Cerebellar cortex (tissue), 1 donor: ENCODE results near the gene AGAP6.
"Not testable (repeated sequence)": the region's sequence is repeated elsewhere in the genome, so short reads cannot be mapped to it uniquely, and the experiment has no call there.

ENCODE experiments used
- DNase-seq: peaks from one replicate; pipeline ENCODE4 v3.0.0-alpha.2; 2015; ENCODE audit warnings: low spot score

The AGAP6 gene

DNA sequence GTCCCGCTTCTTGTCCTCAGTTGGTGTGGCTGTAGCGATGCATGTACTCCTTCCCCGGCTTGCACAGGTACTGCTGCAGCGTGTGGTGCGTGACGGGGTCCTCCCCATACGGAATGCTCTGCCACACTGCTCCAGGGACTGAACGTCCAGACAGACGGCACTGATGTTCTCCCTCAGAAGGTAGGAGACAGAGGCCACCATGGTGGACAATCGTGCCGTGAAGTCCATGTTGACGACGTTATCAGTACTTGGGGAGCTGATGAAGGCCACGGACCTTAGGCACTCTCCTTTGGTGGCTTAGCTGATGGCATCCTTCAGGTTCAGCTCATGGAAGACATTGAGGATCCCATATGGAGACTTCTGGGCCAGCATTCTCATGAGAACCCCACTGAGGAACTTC, 37.4 kb downstream of the AGAP6 start:
- DNase-seq, result no peak

DNA sequence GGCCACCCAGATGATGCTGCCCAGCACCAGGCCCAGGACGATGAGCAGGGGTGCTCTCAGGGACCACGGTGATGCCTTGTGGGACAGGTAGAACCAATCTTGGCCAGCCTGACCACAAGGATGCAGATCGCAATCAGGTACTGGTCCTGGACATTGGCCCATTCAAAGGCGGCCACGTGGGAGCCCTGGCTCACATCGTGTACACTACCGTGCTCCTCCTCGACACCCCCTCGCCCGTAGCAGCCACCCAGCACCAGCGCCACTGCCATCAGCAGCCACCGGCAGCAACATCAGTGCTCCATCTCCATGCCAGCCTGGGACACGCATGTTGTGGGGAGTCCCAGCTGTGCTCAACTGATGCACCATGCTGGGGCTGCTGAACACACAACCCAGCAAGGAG, 39.0 kb downstream of the AGAP6 start:
- no peak for DNase-seq

DNA sequence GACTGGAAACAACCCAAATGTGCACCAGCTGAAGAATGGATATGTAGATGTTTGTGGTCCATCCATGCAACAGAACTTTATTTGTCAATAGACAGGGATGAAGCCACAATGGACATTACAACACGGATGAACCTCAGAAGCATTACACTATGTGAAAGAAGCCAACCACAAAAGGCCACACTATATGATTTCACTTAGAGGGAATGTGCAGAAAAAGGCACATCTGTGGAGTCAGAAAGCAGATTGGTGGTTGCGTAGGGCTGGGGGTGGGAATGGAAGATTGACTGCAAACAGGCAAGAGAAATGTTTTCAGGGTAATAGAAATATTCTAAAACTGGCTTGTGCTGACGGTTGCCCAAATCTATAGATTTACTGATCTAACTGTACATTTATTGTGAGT, 45.3 kb downstream of the AGAP6 start:
- no peak for DNase-seq

DNA sequence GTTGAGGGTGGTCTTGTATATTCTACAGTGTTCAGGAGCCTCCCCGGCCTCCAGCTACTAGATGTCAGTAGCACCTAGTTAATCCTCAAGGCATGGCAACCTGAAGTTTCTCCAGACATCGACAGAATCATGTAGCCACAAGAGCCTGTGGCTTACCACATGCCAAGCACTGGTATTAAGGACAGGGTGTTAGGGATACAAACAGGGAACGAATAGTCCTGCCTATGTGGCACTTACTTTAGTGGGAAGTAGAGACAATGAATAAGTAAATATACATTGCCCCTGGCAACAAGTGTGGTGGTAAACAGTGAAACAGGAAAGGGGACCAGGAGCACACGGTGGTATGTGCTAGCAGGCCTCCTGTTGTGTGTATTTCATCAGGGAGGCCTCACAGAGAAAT, 47.1 kb downstream of the AGAP6 start:
- not testable (repeated sequence) for DNase-seq

DNA sequence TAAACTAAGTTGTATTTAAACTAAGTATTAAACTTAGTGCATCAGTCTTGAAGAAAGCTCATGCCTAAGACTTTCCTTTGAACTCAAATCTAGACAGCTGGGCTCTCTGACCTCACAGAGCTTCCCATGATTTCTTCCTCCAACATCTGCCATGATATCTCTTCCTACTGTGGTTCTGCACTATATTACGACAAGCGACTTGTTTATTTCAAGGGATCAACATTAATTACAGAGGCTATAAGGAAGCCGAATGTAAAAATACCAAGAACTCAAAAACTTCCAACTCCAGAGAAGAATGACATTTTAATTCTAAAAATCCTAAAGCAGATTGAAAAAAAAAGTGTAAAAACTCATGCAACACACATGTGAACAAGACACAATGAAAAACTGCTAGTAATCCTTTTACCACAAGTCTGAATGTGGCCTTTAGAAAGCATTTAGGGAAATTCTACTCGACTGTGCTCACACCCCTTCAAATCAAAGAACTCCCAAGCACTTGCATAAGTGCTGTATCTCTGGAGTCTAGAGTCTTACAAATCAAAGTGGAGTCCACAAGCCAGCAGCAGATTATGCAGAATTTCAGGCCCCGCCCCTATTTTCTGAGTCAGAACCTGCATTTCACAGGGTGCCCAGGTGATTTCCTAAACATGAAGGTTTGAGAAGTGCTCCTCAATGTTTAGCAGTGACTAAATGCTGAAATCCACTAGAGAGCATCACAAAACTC, 56.9 kb downstream of the AGAP6 start:
- DNase-seq, result no peak

DNA sequence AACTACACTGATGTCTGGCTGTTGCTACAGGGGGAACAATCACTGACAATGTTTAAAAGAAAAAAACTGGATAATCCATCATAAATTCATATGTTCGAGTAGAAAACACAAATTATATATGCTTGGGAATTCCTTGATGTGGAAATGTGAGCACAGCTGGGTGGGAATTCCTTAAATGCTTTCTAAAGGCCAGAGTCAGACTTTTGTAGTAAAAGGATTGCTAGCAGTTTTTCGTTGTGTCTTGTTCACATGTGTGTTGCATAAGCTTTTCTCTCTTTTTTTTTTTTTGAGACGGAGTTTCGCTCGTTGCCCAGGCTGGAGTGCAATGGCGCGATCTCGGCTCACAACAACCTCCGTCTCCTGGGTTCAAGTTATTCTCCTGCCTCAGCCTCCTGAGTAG, 58.3 kb downstream of the AGAP6 start:
- not testable (repeated sequence) for DNase-seq

DNA sequence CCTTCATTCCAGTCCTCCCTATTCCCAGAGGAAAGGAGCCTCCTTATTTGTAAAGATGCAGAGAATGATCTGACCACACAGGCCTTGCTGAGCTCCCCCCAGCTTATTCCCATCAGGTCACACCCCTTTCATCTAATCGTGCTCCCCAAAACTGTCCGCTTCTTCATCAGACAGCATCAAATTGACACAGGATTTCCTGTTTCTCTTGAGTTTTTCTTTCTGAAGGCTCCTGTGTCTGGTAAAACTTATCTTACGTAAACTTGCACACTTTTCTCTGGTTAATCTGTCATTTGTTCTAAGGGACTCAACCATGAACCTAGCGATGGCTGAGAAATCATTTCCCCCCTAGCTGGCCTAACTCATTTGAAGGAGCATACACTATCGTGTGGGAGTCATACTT, 59.4 kb downstream of the AGAP6 start:
- not testable (repeated sequence) for DNase-seq

DNA sequence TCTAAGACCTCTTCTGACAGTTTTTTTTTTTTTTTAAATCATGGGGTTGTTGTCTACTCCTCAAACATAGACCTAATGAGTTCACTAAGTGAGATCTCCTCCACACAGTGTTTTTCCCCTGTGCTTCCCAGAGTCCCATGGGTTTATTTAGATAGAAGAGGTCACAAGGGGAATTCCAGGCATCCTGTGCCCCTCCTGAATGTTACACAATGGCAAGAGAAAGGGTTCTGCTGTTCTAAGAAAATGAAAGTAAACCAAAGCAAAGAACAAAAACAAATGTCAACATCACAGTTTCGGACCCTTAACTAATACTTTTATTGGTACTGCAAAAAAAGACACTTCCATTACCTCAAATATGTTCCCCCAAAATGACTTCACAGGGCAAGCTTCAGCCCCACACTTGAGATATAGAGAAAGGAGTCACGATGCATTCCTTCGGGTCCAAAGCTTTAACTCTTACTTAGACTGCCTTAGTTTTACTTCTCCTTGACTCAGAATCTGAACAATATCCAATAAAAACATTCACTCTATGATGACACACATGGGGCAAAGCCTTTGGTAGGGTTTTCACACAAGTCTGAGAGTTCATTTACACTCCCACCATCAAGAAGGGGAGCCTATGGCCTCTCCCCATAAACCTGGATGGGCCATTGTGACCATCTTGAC, 63.9 kb downstream of the AGAP6 start:
- DNase-seq, result not testable (repeated sequence)

DNA sequence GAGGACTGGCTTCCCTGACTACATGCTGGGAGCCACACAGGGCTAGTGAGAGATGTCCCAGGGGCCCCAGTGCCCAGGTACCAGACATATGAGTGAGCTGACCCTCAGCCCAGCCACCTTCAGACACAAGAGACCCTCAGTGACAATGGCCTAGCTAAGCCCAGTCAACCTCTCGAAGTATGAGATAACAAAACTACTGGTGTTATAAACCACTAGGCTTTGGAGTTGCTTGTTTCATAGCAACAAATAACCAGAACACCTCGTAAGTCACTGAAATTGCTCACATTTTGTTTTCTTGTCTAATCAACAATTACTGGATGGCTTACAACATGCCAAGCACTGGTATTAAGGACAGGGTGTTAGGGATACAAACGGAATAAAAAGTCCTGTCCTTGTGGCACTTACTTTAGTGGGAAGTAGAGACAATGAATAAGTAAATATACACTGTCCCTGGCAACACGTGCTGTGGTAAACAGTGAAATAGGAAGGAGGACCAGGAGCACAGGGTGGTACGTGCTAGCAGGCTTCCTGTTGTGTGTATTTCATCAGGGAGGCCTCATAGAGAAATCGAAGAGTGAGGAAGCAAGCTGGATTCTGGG, 64.7 kb downstream of the AGAP6 start:
- not testable (repeated sequence) for DNase-seq

DNA sequence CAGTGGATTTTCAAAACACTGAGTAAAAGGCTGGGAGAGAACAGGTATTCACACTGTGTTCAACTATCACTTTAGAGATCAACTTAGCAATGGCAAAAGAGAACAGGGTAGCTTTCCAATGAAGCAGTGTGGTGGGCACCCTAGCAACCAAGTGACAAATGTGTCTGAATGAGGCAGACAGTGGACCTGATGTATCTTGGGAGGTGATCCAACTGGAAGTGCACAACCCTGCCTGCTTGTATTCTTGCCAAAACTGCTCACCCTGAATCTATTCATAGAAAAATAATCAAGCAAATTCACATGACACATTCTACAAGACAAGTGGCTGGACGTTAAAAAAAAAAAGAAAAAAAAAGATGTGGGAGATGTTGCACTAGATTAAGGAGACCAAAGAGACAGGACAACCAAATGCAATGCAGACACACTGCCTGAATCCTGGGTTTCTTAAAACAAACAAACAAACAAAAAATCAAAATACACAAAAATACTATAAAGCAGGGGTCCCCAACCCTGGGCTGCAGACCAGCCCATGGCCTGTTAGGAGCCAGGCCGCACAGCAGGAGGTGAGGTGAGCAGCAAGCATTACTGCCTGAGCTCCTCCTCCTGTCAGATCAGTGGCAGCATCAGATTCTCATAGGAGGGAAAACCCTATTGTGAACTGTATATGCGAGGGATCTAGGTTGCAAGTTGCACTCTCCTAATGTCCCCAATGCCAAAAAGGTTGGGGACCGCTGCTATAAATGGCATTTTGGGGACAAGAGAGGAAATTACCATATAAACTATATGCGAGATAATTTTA, 67.5 kb downstream of the AGAP6 start:
- DNase-seq, result not testable (repeated sequence)

DNA sequence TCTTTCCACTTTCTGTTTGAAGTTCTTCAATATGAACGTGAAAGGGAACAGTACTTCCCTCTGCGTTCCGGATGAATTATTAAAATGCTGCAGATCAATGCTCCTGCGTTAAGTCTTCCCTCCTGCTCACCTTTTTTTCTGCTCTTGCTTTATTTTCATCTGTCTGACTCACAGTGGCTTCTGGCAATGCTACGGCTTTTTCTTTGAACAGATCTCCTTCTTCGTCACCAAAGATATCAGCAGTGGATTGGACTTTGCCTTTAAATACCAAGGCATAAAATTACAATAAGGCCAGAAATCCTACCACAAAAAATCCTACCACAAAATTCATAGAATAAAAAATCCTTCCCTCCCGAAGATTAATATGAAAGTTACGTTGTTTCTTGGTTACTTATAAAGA, 68.4 kb downstream of the AGAP6 start:
- DNase-seq, result not testable (repeated sequence)

DNA sequence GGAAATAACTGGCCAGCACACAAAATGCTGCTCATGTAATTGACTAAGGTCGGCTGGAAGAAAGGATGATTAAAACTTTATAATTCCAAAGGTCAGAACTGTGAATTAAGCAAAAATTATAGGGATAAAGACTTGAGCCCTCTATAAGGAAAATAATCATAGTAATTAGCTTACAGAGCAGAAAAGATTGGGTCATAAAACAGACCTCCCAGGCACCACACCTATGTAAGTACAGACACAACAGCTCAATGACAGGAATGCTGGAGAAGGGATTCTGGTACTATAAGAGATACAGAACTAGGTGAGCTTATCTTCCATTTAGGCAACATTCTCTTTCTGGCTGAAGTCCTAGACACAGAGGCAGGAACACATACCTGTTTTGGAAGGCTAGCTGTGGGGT, 70.5 kb downstream of the AGAP6 start:
- not testable (repeated sequence) for DNase-seq

DNA sequence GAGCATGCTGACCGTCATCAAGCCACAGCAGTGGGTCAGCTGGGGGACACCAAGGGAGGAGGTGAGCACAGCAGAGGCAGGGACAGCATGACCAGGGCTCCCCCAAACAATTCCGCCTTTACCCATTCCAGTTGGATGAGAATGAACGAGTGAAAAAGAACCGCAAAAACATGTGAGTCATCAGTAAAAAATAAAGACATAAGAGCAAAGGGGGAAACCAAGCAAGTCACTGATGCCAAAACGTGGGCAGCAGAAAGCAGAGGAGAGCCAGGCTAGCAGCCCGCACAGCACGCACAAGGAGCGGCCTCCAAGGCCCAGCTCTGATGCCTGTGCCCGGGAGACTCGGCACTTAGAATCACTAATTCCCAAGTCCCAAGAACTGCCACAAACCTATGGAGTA, 71.7 kb downstream of the AGAP6 start:
- DNase-seq, result not testable (repeated sequence)
